HG02763 (cell line): ENCODE results near the gene PLA2G3.
"Not testable (repeated sequence)": the region's sequence is repeated elsewhere in the genome, so short reads cannot be mapped to it uniquely, and the experiment has no call there.

Experiments used
- ATAC-seq: cut with Tn5 transposase; IDR thresholded peaks from one replicate; pipeline ENCODE4 v1.9.1; 2021; ENCODE audit warnings: mild to moderate bottlenecking, moderate library complexity; ENCODE audit not compliant: unreplicated experiment

PLA2G3 gene

GRCh38 chr22:31124811-31125465 lies 15.4 kb downstream of the PLA2G3 start:
- ATAC-seq, result no peak

- ATAC-seq, result no peak
Measured at GRCh38 chr22:31124290-31124689, 16.0 kb downstream of the PLA2G3 start.

GRCh38 chr22:31123292-31123602 lies 17.1 kb downstream of the PLA2G3 start:
- no peak for ATAC-seq

GRCh38 chr22:31122532-31123291 lies 17.6 kb downstream of the PLA2G3 start, which contains the start of gene INPP5J:
Gene INPP5J (plus strand): TSS chr22:31122966. CDS start chr22:31123015, 49 bp downstream.
- ATAC-seq, result no peak

GRCh38 chr22:31122196-31122531 lies 18.1 kb downstream of the PLA2G3 start:
- ATAC-seq, result no peak

- no peak for ATAC-seq
Measured at GRCh38 chr22:31121403-31121802, 18.9 kb downstream of the PLA2G3 start.

GRCh38 chr22:31120642-31121041 lies 19.7 kb downstream of the PLA2G3 start:
- no peak for ATAC-seq

GRCh38 chr22:31120230-31120629 lies 20.1 kb downstream of the PLA2G3 start:
- no peak for ATAC-seq

GRCh38 chr22:31119026-31119717 lies 21.1 kb downstream of the PLA2G3 start:
- ATAC-seq, result no peak

GRCh38 chr22:31118046-31118820 lies 22.1 kb downstream of the PLA2G3 start:
- no peak for ATAC-seq

GRCh38 chr22:31112547-31113091 lies 27.7 kb downstream of the PLA2G3 start:
- not testable (repeated sequence) for ATAC-seq

GRCh38 chr22:31107894-31108218 lies 32.5 kb downstream of the PLA2G3 start:
- ATAC-seq, result no peak

- ATAC-seq, result peak; percentile 80
Measured at GRCh38 chr22:31107178-31107893, 33.0 kb downstream of the PLA2G3 start, which contains the start of gene SELENOM. Gene SELENOM (minus strand): TSS chr22:31107568. CDS start chr22:31107505, 63 bp downstream.

- ATAC-seq, result no peak
Measured at GRCh38 chr22:31106731-31107177, 33.6 kb downstream of the PLA2G3 start.

GRCh38 chr22:31106001-31106571 lies 34.2 kb downstream of the PLA2G3 start:
- ATAC-seq, result no peak

- ATAC-seq, result no peak
Measured at GRCh38 chr22:31105282-31105929, 34.9 kb downstream of the PLA2G3 start.

GRCh38 chr22:31104869-31105268 lies 35.4 kb downstream of the PLA2G3 start:
- ATAC-seq, result no peak

- no peak for ATAC-seq
Measured at GRCh38 chr22:31103899-31104694, 36.2 kb downstream of the PLA2G3 start.

GRCh38 chr22:31103111-31103510 lies 37.2 kb downstream of the PLA2G3 start:
- no peak for ATAC-seq
